Suprapubic skin (tissue), 4 donors: ENCODE results near the gene KIF16B. TPM values are rescaled to one million over a fixed set of nuclear protein-coding genes. Genes with fewer than 3 reads are reported as not detected.

Experiments
- DNase-seq, 2 donors: peaks; one replicate each; pipeline ENCODE4 v3.0.0-alpha.2; 2019; ENCODE audit warnings: low spot score in 2 of 2
- H3K27ac ChIP-seq: fragments of 200-600 bp; sonication (generic); one replicate; pipeline ENCODE4 v1.5.1; 2019
- H3K27me3 ChIP-seq: fragments of 200-600 bp; sonication (generic); one replicate; pipeline ENCODE4 v1.5.1; 2019
- H3K36me3 ChIP-seq: fragments of 200-600 bp; sonication (generic); one replicate; pipeline ENCODE4 v1.5.1; 2019
- H3K4me1 ChIP-seq: fragments of 200-600 bp; sonication (generic); one replicate; pipeline ENCODE4 v1.5.1; 2019
- H3K4me3 ChIP-seq: fragments of 200-600 bp; sonication (generic); one replicate; pipeline ENCODE4 v1.5.1; 2019; ENCODE audit warnings: mild to moderate bottlenecking
- H3K9me3 ChIP-seq: fragments of 200-600 bp; sonication (generic); one replicate; pipeline ENCODE4 v1.5.1; 2019
- CTCF ChIP-seq, 2 donors: fragments of 200-600 bp in 1 of 2; fragments of 450-650 bp in 1 of 2; sonication (generic) in 1 of 2; IDR thresholded peaks; one replicate each; pipeline ENCODE4 v1.5.1; 2016 to 2019; ENCODE audit warnings: antibody characterized with exemption in 2 of 2, mild to moderate bottlenecking in 1 of 2, moderate library complexity in 1 of 2
- EP300 ChIP-seq: sonication (generic); formaldehyde crosslinking; IDR thresholded peaks from one replicate; pipeline ENCODE4 v1.6.1; 2017; ENCODE audit warnings: antibody characterized with exemption
- POLR2A ChIP-seq, 2 donors: fragments of 450-650 bp; IDR thresholded peaks; one replicate each; pipeline ENCODE4 v1.6.1; 2017; ENCODE audit warnings: antibody characterized with exemption in 2 of 2, mild to moderate bottlenecking in 2 of 2, moderate library complexity in 2 of 2
- POLR2AphosphoS5 ChIP-seq, 3 donors: sonication (generic); formaldehyde crosslinking; IDR thresholded peaks; one replicate each; pipeline ENCODE4 v1.6.1; 2017; ENCODE audit warnings: antibody characterized with exemption in 3 of 3
- WGBS: methylation state at CpG from one replicate; pipeline ENCODE4 v1.1.5; 2018; 5-methylcytosine and 5-hydroxymethylcytosine counted together
- total RNA-seq, 4 donors: library from RNA; depleted of rRNA; stranded (reverse); fragments of >200 nt; gene quantifications; one replicate each; pipeline ENCODE4 v1.1.0, GENCODE V29; 2016

The KIF16B gene
- total RNA-seq, 4 donors from 2014 or later, result 23.7 to 64.0 (median 38.2) TPM

- WGBS, result 93% methylated on average over 6 of the region's 6 CpGs
These were observed 75.4 kb downstream of the KIF16B start for GRCh38 chr20:16497896-16498295.

GRCh38 chr20:16493486-16493885 is 79.8 kb downstream of the KIF16B start:
- WGBS, result 100% methylated on average over 1 of the region's 1 CpG
- TF ChIP-seq EP300, result no peak
- Histone ChIP-seq H3K36me3 (peaks cover 44% of the 10 kb centered on the region), H3K9me3 (no peaks in the 10 kb centered on the region), H3K4me3 (no peak overlapping the region), H3K27ac (no peak overlapping the region), H3K4me1 (no peaks in the 10 kb centered on the region), H3K27me3 (no peaks in the 10 kb centered on the region)
- no peak for DNase-seq

More at GRCh38 chr20:16497896-16498295, 75.4 kb downstream of the KIF16B start:
- Histone ChIP-seq H3K4me3 (no peak overlapping the region), H3K9me3 (no peaks in the 10 kb centered on the region), H3K36me3 (peaks cover 33% of the 10 kb centered on the region), H3K4me1 (no peaks in the 10 kb centered on the region), H3K27me3 (no peaks in the 10 kb centered on the region), H3K27ac (no peak overlapping the region)
- TF ChIP-seq POLR2AphosphoS5 (IDR thresholded peaks at IDR 0.05) (no peak), POLR2A (IDR thresholded peaks at IDR 0.05) (no peak), EP300 (no peak), CTCF (IDR thresholded peaks at IDR 0.05) (no peak)
- DNase-seq, result no peak

GRCh38 chr20:16491294-16491905 is 81.8 kb downstream of the KIF16B start:
- no peak for TF ChIP-seq CTCF (IDR thresholded peaks at IDR 0.05)
- no peak for TF ChIP-seq EP300
- TF ChIP-seq POLR2AphosphoS5 (IDR thresholded peaks at IDR 0.05), result no peak
- DNase-seq, result no peak
- no peaks in the 10 kb centered on the region for H3K4me1 ChIP-seq
- H3K4me3 ChIP-seq, result no peak overlapping the region
- no peaks in the 10 kb centered on the region for H3K9me3 ChIP-seq
- 78% methylated on average over 7 of the region's 7 CpGs for WGBS
- peaks cover 40% of the 10 kb centered on the region for H3K36me3 ChIP-seq
- no peaks in the 10 kb centered on the region for H3K27me3 ChIP-seq
- no peak overlapping the region for H3K27ac ChIP-seq

- H3K9me3 ChIP-seq, result no peaks in the 10 kb centered on the region
- WGBS, result 82% methylated on average over 3 of the region's 3 CpGs
These were observed 82.6 kb downstream of the KIF16B start for GRCh38 chr20:16490696-16491095.

GRCh38 chr20:16488616-16489015 is 84.6 kb downstream of the KIF16B start:
- no peaks in the 10 kb centered on the region for H3K9me3 ChIP-seq
- H3K4me1 ChIP-seq, result no peaks in the 10 kb centered on the region
- peaks cover 36% of the 10 kb centered on the region for H3K36me3 ChIP-seq
- 91% methylated on average over 3 of the region's 3 CpGs for WGBS
- H3K27me3 ChIP-seq, result no peaks in the 10 kb centered on the region
- DNase-seq, result no peak
- H3K4me3 ChIP-seq, result no peak overlapping the region
- no peak overlapping the region for H3K27ac ChIP-seq
- no peak for TF ChIP-seq CTCF (IDR thresholded peaks at IDR 0.05)
- no peak for TF ChIP-seq POLR2A (IDR thresholded peaks at IDR 0.05)

More at GRCh38 chr20:16490696-16491095, 82.6 kb downstream of the KIF16B start:
- Histone ChIP-seq H3K4me1 (no peaks in the 10 kb centered on the region), H3K4me3 (no peak overlapping the region), H3K27me3 (no peaks in the 10 kb centered on the region), H3K36me3 (peaks cover 40% of the 10 kb centered on the region), H3K27ac (no peak overlapping the region)
- no peak for DNase-seq
- TF ChIP-seq CTCF (IDR thresholded peaks at IDR 0.05) (no peak), POLR2AphosphoS5 (IDR thresholded peaks at IDR 0.05) (no peak), POLR2A (IDR thresholded peaks at IDR 0.05) (no peak), EP300 (no peak)

GRCh38 chr20:16488086-16488485 is 85.2 kb downstream of the KIF16B start:
- 86% methylated on average over 8 of the region's 8 CpGs for WGBS
- Histone ChIP-seq H3K4me1 (no peaks in the 10 kb centered on the region), H3K4me3 (no peak overlapping the region), H3K9me3 (no peaks in the 10 kb centered on the region), H3K36me3 (peaks cover 39% of the 10 kb centered on the region), H3K27me3 (no peaks in the 10 kb centered on the region), H3K27ac (no peak overlapping the region)
- TF ChIP-seq POLR2AphosphoS5 (IDR thresholded peaks at IDR 0.05), result no peak
- no peak for TF ChIP-seq POLR2A (IDR thresholded peaks at IDR 0.05)
- no peak for TF ChIP-seq EP300
- no peak for TF ChIP-seq CTCF (IDR thresholded peaks at IDR 0.05)
- DNase-seq, result no peak
